Measurements from ENCODE around the gene PRUNE2.

DNA sequence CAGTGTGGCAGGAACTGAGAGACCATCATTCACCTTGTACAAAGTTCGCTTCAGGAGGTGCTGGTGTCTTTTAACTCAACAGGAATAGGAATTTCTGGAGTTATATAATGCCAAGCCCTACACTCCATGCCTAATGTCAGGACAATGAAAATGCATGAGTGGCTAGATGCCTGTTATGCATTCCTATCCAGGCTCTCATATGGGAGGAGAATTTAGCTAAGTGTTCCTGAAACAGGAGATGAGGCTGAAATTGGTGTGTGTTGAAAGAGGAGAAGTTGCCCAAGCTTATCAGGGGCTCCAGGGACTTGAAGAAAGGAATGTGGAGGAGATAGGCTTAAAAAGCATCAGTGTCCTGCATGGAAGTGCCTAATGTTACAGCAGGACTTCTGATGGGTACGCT lies 26.8 kb upstream of the PRUNE2 start:
- TF ChIP-seq, protein P1, sequence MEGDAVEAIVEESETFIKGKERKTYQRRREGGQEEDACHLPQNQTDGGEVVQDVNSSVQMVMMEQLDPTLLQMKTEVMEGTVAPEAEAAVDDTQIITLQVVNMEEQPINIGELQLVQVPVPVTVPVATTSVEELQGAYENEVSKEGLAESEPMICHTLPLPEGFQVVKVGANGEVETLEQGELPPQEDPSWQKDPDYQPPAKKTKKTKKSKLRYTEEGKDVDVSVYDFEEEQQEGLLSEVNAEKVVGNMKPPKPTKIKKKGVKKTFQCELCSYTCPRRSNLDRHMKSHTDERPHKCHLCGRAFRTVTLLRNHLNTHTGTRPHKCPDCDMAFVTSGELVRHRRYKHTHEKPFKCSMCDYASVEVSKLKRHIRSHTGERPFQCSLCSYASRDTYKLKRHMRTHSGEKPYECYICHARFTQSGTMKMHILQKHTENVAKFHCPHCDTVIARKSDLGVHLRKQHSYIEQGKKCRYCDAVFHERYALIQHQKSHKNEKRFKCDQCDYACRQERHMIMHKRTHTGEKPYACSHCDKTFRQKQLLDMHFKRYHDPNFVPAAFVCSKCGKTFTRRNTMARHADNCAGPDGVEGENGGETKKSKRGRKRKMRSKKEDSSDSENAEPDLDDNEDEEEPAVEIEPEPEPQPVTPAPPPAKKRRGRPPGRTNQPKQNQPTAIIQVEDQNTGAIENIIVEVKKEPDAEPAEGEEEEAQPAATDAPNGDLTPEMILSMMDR (IDR thresholded peaks at IDR 0.05; ENCODE audit: control extremely low read depth in 1 of 3, insufficient read depth in 1 of 3, low read depth in 1 of 3, low read length in 3 of 3), result no peak
- no peak for TF ChIP-seq POLR2AphosphoS5 (IDR thresholded peaks at IDR 0.05; ENCODE audit: low read depth, low read length)
- TF ChIP-seq HDAC6 (IDR thresholded peaks at IDR 0.05; ENCODE audit: low read depth, low read length), result no peak
- no peak for TF ChIP-seq EP300 (IDR thresholded peaks at IDR 0.05; ENCODE audit: borderline replicate concordance in 1 of 2, low read depth in 2 of 2, low read length in 2 of 2)
- TF ChIP-seq, protein P2, sequence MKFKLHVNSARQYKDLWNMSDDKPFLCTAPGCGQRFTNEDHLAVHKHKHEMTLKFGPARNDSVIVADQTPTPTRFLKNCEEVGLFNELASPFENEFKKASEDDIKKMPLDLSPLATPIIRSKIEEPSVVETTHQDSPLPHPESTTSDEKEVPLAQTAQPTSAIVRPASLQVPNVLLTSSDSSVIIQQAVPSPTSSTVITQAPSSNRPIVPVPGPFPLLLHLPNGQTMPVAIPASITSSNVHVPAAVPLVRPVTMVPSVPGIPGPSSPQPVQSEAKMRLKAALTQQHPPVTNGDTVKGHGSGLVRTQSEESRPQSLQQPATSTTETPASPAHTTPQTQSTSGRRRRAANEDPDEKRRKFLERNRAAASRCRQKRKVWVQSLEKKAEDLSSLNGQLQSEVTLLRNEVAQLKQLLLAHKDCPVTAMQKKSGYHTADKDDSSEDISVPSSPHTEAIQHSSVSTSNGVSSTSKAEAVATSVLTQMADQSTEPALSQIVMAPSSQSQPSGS (IDR thresholded peaks at IDR 0.05; ENCODE audit: low read length), result no peak
- no peak for TF ChIP-seq CREB1 (IDR thresholded peaks at IDR 0.05)
- no peak for TF ChIP-seq POLR2A (IDR thresholded peaks at IDR 0.05; ENCODE audit: control extremely low read depth in 1 of 2, low read depth in 2 of 2, low read length in 2 of 2)
- no peak for TF ChIP-seq ZNF274 (IDR thresholded peaks at IDR 0.05; ENCODE audit: borderline replicate concordance, extremely low read depth, low read length)
- no peak for TF ChIP-seq BRCA1 (IDR thresholded peaks at IDR 0.05; ENCODE audit: low read depth, low read length)

All from H1 (cell line).